ENCODE data around the gene OR9Q1.

OR9Q1 gene

GRCh38 chr11:58034471-58034870 is 10.8 kb downstream of the OR9Q1 start:
- DNase-seq (ENCODE audit: low spot score) = no peak

DNA sequence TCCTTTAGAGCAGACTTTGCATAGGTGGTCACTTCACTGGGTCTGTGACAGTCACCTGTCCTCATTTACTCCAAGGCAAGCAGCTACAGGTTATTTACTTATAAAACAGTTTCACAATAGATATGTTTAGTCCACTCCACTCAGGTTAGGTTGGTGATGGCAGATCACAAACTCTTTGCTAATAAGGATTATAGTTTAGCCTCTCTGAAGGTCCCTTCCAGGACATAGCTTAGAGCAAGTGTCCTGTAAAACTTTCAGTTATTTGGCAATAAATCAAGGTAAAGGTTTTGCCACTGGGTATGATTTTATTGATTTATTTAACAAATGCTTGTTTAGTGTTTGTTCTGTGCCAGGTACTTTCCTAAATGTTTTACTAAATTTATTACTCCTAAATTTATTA is 15.9 kb downstream of the OR9Q1 start:
- DNase-seq (ENCODE audit: low spot score) = no peak

- peak; percentile 30 for DNase-seq (ENCODE audit: low spot score)
Observed at GRCh38 chr11:58043379-58043778, 19.7 kb downstream of the OR9Q1 start.

DNA sequence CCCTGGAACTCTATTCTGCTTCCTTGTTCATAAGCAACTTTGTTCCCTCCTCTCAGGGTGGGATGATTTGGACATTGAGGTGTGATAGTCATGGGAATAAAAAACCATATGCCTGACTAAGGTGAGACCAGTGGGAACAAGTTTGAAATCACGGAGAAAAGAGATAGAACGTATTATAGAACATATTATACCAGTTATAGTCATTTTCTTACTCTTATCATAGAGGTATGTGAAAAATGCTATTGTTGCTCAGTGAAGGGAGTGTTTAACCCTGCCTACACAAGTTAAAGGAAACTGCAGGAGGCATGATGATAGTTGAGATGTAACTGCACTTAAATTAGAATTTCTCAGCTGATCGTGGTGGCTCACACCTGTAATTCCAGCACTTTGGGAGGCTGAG is 22.6 kb downstream of the OR9Q1 start:
- no peak for DNase-seq (ENCODE audit: low spot score)

- no peak for DNase-seq (ENCODE audit: low spot score)
Observed at GRCh38 chr11:58047818-58048217, 24.1 kb downstream of the OR9Q1 start.

DNA sequence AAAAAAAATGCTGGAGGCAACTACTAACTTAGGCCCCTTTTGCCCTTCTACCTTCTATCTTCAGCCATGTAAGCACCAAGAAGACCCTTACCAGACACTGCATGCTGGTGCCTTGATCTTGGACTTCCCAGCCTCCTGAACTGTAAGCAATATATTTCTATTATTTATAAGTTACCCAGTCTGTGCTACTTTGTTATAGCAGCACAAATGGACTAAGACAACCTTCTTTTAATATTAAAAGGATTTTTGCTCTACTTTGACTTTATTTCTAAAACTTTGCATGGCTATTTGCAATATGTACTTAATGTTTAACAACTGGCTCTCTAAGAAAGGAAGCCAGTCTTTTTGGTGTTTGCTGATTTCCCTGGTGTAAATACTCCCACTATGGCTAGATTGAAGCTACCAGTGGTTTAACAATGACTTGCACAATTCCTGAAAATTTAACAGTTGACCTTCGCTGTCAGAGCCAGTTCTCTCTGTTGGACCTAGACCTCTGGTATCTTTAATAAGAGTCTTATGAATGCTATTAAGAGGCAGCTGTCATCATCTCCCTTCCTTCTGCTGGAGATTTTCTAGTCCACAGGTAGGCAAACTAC is 32.2 kb downstream of the OR9Q1 start:
- no peak for DNase-seq (ENCODE audit: low spot score)

DNA sequence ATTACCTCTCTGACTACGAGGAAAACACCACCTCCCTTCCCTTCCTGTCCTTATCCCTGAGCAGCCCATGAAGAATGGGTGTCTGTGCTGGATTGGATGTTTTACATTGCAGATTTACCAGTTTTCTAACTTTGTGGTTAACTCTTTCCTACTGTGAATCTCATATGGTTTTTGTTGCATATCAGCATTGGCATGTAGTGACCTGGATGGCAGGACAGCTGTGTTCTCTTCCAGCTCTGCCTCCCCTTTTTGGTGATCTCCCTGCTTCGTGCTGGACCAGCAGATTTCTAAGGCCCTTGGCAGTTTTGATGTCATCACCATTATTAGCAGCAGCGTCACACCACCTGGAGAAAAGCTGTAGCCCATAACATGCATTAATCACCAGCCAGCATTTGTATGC is 33.8 kb downstream of the OR9Q1 start:
- peak; percentile 6 for DNase-seq (ENCODE audit: low spot score)

GRCh38 chr11:58058276-58059006 is 34.8 kb downstream of the OR9Q1 start:
- peak; percentile 67 for DNase-seq (ENCODE audit: low spot score)

DNA sequence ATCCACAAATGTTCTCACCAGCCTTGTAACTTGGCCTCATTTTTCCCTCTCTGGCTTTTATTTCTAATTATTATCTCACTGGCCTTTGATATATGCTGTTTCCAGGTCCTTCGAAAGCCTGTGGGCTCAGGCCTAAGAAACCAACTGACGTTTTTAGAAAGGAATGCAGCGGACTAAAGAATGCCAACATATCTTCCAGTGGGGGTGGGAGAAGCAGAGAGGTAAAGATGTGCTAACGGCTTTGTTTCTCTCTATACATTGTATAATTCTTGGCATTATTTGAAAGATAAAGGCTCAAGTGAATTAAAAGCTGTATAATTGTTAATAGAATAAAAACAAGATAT is 35.3 kb downstream of the OR9Q1 start:
- peak; percentile 94 for DNase-seq (ENCODE audit: low spot score)

GRCh38 chr11:58060535-58060934 is 36.9 kb downstream of the OR9Q1 start:
- peak; percentile 82 for DNase-seq (ENCODE audit: low spot score)

DNA sequence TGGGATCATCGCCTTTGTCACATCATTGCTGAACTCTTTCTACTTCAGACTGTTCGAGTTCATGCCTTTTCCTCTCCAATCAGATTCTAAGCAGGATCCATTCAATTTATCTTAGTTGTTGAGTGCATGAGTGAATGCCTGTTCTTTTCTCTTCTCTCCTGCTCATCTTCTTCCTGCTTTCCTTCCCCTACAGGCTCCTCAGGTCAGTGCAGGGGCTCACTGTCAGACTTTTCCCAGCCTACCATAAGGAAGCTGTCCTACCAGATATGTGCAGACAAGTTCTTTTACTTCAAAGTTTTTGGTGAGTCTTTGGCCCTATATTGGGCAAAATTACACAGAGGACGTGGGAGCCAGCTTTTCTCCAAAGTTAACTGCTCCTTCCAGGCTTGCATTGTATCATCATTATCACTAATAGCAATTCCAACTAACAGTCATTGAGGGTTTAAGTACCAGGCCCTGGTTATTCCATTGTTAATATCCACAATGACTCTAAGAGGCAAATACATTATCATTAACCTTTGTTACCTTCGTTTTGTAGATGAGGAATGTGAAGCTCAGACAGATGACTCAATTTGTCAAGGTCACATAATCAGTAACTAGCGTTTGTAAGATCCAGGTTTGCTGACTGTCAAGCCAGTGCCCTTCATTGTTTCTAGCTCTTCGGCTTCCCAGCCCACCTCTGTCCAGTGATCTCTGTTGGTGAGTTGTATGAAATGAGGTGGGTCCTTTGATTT is 37.4 kb downstream of the OR9Q1 start:
- peak; percentile 95 for DNase-seq (ENCODE audit: low spot score)

DNA sequence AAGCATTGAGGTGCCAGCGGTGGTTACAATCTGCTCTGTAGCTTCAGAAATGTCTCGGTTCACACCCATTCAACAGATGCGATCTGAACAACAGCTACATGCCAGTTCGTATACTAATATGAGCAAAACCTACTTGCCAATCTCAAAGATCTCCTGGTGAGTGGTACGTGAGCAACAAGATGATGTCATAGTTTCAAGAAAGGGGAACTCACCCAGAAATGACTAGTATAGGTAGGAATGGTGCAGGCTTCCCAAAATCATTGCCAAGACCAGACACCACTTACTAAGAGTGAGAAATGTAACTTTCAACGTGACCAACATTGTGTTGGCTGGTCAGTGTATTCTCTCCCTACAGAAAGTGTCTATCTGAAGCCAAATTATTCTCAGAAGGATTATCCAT is 38.1 kb downstream of the OR9Q1 start:
- DNase-seq (ENCODE audit: low spot score) = peak; percentile 99

- peak; percentile 44 for DNase-seq (ENCODE audit: low spot score)
Observed at GRCh38 chr11:58067685-58068084, 44.0 kb downstream of the OR9Q1 start.

DNA sequence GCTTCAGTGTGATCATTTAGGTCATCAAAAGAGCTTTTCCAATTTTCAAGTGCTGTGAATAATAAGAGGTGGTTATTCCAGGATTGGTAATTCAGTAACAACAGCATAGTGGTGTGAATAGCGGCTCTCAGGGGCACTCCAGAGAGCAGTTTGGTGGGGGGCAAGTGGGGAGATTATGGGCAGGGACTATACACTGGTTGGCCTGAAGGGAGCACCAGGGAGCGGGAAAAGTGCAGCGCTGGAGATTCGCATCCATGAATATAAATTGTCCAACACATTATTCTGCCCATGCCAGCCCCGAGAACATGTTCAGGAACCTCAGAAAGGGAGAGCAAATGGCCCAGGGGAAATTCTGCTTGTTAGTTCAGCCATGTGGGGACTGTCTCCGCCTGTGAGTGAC is 45.0 kb downstream of the OR9Q1 start:
- DNase-seq (ENCODE audit: low spot score) = no peak

GRCh38 chr11:58070585-58070984 is 46.9 kb downstream of the OR9Q1 start:
- DNase-seq (ENCODE audit: low spot score) = peak; percentile 53

DNA sequence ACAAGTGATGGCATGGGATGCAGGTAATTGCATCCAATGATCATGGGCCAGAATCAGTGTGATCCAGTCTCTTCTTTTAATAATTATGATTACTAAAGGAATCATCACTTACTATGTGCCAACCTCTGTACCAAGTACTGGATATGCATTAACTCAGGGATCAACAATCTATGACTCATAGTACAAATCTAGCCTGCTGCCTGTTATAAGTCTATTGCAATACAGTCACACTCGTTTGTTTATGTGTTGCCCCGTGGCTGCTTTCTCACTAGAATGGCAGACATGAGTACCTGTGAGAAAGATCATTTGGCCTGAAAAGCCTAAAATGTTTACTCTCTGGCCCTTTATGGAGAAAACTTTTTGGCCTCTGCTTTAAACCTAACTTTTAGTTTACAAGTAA is 52.1 kb downstream of the OR9Q1 start:
- peak; percentile 70 for DNase-seq (ENCODE audit: low spot score)

DNA sequence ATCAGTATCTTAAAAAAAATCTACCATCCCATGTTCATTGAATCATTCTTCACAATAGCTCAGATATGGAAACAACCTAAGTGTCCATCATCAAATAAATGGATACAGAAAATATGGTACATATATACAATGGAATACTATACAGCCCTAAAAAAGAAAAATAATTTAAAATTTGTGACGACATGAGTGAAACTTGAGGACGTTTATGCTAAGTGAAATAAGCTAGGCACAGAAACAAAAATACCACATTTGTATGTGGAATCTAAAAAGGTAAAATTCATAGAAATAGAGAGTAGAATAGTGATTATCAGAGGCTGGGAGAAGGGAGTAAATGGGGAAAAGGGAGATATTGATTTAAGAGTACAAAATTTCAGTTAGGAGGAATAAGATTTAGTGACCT is 62.8 kb downstream of the OR9Q1 start:
- DNase-seq (ENCODE audit: low spot score) = no peak

DNA sequence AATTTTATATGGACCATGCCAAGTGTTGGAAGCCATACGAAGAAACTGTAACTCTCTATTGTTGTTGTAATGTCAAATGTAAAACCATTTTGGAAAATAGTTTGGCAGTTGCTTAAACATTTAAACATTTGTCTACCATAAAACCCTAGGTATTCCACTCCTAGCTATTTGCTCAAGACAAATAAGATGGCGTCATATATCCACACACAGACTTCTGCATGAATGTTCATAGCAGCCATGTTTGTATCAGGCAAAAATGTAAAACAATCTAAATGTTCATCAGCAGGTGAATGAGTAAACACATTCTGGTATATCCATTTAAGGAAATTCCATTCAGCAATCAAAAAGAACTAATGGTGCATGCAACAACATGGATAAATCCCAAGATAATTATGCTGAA is 73.8 kb downstream of the OR9Q1 start:
- no peak for DNase-seq (ENCODE audit: low spot score)

- no peak for DNase-seq (ENCODE audit: low spot score)
Observed at GRCh38 chr11:58121096-58121495, 97.4 kb downstream of the OR9Q1 start.

DNA sequence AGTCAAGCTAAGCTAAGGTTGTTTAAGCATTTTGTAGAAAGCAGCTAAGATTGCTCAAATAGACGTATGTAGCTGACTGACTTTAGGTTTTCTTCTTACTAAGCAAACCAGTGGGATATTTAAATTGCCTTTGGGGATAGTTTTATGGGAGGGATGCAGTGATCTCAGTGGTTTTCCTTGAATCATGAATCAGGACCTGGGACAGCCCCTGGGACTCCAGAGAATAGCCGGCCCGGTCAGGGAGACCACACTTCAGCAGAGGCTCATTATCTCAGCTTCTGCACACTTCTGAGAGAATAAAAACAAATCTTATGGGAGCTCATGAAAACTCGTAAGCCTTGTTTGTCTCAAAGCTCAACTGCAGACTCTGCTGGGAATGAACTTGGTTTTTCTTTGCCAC is 101.8 kb downstream of the OR9Q1 start, which contains the start of gene OR9I1:
TSS of gene OR9I1 (minus strand) at position 62 of the 400 bp plus-strand sequence. CDS start 6,086 bp downstream, outside the sequence.
- DNase-seq (ENCODE audit: low spot score) = no peak

GRCh38 chr11:58127350-58127749 is 103.7 kb downstream of the OR9Q1 start:
- DNase-seq (ENCODE audit: low spot score) = no peak

DNA sequence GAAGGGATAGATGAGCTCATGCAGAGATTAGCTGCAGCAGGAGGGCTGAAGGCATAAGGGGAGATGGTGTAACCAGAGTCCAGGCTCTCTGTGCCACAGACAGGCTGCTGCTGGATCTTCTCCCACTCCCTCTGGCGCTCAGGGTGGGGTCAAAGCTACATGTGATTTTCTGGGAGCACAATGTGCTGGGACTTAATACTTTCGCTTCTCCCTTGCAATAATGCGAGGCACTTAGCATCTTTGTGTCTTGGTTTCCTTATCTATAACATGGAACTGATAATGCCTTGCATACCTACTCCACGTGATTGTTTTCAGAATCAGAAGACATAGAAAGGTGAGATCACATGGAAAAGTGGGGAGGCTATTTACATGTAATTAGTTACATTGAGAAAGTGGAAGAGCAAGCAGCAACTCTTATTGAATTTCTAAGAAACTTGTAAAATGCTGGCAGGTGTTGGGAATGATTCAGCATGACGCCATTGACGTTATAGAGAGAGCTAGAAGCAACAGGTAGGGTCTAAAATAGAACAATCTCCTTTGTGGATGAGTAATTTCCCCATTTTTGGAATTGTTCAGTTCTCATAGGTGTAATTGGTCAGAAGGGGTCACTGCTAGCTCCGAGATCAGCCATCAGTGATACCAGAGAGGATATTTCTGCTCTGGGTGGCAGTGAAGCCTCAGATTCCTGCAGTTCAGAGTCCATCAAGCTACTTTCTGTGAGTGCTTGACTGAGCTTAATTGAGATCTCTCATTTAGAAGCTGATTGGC is 109.8 kb downstream of the OR9Q1 start:
- peak; percentile 5 for DNase-seq (ENCODE audit: low spot score)

DNA sequence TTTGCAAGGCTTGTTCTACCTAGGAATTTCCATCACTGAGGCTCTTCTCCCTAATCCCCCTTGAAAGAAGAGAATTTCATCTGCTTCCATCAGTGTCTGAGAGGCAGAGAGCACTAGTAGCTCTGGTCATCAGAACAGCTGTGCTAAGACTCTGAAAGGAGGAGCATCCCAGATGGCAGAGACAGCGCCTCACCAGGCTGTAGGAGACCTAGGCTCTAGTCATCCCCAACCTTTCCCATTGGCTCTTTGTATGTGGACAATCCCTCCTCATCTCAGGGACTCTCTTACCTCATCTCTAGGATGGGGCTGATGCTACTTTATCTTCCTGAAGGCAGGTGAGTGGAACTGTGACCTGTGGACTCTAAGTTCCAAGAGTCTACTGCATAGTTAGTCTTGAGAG is 110.5 kb downstream of the OR9Q1 start:
- no peak for DNase-seq (ENCODE audit: low spot score)
